Skeletal muscle tissue (tissue), 4 donors: Measurements from ENCODE around the gene LRRC56. TPM values are rescaled to one million over a fixed set of nuclear protein-coding genes. Genes with fewer than 3 reads are reported as not detected.

Source experiments
- H3K27ac ChIP-seq: one replicate; pipeline ENCODE4 v1.7.0; 2013; ENCODE audit warnings: mild to moderate bottlenecking, low read depth, low read length, inconsistent platforms
- H3K27me3 ChIP-seq, 3 donors: one replicate each; pipeline ENCODE4 v1.7.0; 2013; ENCODE audit warnings: low read length in 3 of 3; ENCODE audit not compliant: control insufficient read depth in 3 of 3, insufficient read depth in 3 of 3
- H3K36me3 ChIP-seq, 3 donors: one replicate each; pipeline ENCODE4 v1.7.0; 2013; ENCODE audit warnings: low read length in 3 of 3; ENCODE audit not compliant: control insufficient read depth in 3 of 3, insufficient read depth in 3 of 3
- H3K4me1 ChIP-seq, 3 donors: one replicate each; pipeline ENCODE4 v1.7.0; 2013; ENCODE audit warnings: low read length in 3 of 3, mild to moderate bottlenecking in 3 of 3; ENCODE audit not compliant: control insufficient read depth in 3 of 3, insufficient read depth in 3 of 3
- H3K4me3 ChIP-seq, 3 donors: one replicate each; pipeline ENCODE4 v1.7.0; 2013; ENCODE audit warnings: low read length in 3 of 3
- H3K9ac ChIP-seq, 3 donors: one replicate each; pipeline ENCODE4 v1.7.0; 2013; ENCODE audit warnings: low read length in 3 of 3, mild to moderate bottlenecking in 3 of 3, moderate library complexity in 2 of 3, low read depth in 1 of 3
- H3K9me3 ChIP-seq, 3 donors: one replicate each; pipeline ENCODE4 v1.7.0; 2013; ENCODE audit warnings: low read length in 3 of 3; ENCODE audit not compliant: control insufficient read depth in 3 of 3
- total RNA-seq: library from RNA; depleted of rRNA; stranded (reverse); fragments of >200 nt; gene quantifications from one replicate; pipeline ENCODE4 v1.2.3, GENCODE V29; 2014
- donor health status: Osteomylitis.

Gene LRRC56
- total RNA-seq, 1 donor from 2014 or later: under 0.01 TPM

- Histone ChIP-seq H3K27me3 (peaks cover 0 to 30% (median 25%) of the 10 kb centered on the region in 3 donors), H3K4me1 (peaks cover 14 to 22% (median 18%) of the 10 kb centered on the region in 3 donors), H3K9me3 (no peaks in the 10 kb centered on the region), H3K36me3 (no peaks in the 10 kb centered on the region), H3K4me3 (no peak overlapping the region), H3K9ac (no peak overlapping the region), H3K27ac (no peak overlapping the region)
These were observed 2.7 kb downstream of the LRRC56 start for GRCh38 chr11:539971-540481.

GRCh38 chr11:540583-541432 is 3.5 kb downstream of the LRRC56 start:
- H3K27ac ChIP-seq: no peak overlapping the region
- no peak overlapping the region for H3K9ac ChIP-seq
- H3K36me3 ChIP-seq: no peaks in the 10 kb centered on the region
- peaks cover 0 to 30% (median 25%) of the 10 kb centered on the region in 3 donors for H3K27me3 ChIP-seq
- peaks cover 14 to 21% (median 18%) of the 10 kb centered on the region in 3 donors for H3K4me1 ChIP-seq
- H3K9me3 ChIP-seq: no peaks in the 10 kb centered on the region
- no peak overlapping the region for H3K4me3 ChIP-seq

- H3K9ac ChIP-seq: no peak overlapping the region
- no peak overlapping the region for H3K4me3 ChIP-seq
- H3K27me3 ChIP-seq: peaks cover 0 to 30% (median 25%) of the 10 kb centered on the region in 3 donors
- H3K36me3 ChIP-seq: no peaks in the 10 kb centered on the region
- no peak overlapping the region for H3K27ac ChIP-seq
- H3K4me1 ChIP-seq: peaks cover 10 to 16% (median 15%) of the 10 kb centered on the region in 3 donors
- H3K9me3 ChIP-seq: no peaks in the 10 kb centered on the region
These were observed 4.1 kb downstream of the LRRC56 start for GRCh38 chr11:541433-541885.

GRCh38 chr11:544817-545166 is 7.5 kb downstream of the LRRC56 start:
- no peaks in the 10 kb centered on the region for H3K9me3 ChIP-seq
- no peaks in the 10 kb centered on the region for H3K4me1 ChIP-seq
- no peaks in the 10 kb centered on the region for H3K36me3 ChIP-seq
- no peak overlapping the region for H3K9ac ChIP-seq
- H3K27ac ChIP-seq: no peak overlapping the region
- peaks cover 2 to 5% (median 3%) of the 10 kb centered on the region in 3 donors for H3K27me3 ChIP-seq
- no peak overlapping the region for H3K4me3 ChIP-seq

- Histone ChIP-seq H3K4me3 (no peak overlapping the region), H3K4me1 (no peaks in the 10 kb centered on the region), H3K27me3 (peaks cover 0 to 8% (median 2%) of the 10 kb centered on the region in 3 donors), H3K36me3 (no peaks in the 10 kb centered on the region), H3K27ac (no peak overlapping the region), H3K9ac (no peak overlapping the region), H3K9me3 (no peaks in the 10 kb centered on the region)
These were observed 7.8 kb downstream of the LRRC56 start for GRCh38 chr11:545171-545570.

GRCh38 chr11:548700-549603 is 11.6 kb downstream of the LRRC56 start:
- Histone ChIP-seq H3K4me1 (no peaks in the 10 kb centered on the region), H3K9me3 (no peaks in the 10 kb centered on the region), H3K9ac (no peak overlapping the region), H3K4me3 (no peak overlapping the region), H3K27ac (no peak overlapping the region), H3K27me3 (peaks cover 16 to 37% (median 28%) of the 10 kb centered on the region in 3 donors), H3K36me3 (no peaks in the 10 kb centered on the region)

- no peak overlapping the region for H3K27ac ChIP-seq
- no peaks in the 10 kb centered on the region for H3K36me3 ChIP-seq
- peaks cover 0 to 7% (median 5%) of the 10 kb centered on the region in 3 donors for H3K4me1 ChIP-seq
- no peak overlapping the region for H3K9ac ChIP-seq
- peaks cover 26 to 47% (median 37%) of the 10 kb centered on the region in 3 donors for H3K27me3 ChIP-seq
- no peak overlapping the region for H3K4me3 ChIP-seq
- H3K9me3 ChIP-seq: no peaks in the 10 kb centered on the region
These were observed 12.9 kb downstream of the LRRC56 start for GRCh38 chr11:550021-550745.

- H3K4me1 ChIP-seq: peaks cover 0 to 7% (median 7%) of the 10 kb centered on the region in 3 donors
These were observed 13.4 kb downstream of the LRRC56 start for GRCh38 chr11:550746-551085.

DNA sequence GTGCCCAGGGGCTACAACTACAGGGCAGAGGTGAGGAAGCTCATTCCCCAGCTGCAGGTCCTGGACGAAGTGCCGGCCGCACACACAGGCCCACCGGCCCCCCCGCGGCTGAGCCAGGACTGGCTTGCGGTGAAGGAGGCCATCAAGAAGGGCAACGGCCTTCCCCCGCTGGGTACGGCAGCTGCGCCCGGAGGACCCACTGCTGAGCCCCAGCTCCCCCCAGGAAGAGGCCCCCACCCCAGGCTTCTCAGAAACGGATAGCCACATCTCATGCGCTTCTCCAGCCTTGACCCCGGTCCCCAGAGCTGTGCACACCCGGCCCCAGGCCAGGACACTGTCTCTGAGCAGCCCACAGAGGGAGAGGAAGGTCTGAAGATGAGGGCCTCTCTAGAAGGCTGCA is 13.8 kb downstream of the LRRC56 start:
- Histone ChIP-seq H3K4me3 (no peak overlapping the region), H3K27me3 (peaks cover 29 to 57% (median 38%) of the 10 kb centered on the region in 3 donors), H3K27ac (no peak overlapping the region), H3K9me3 (no peaks in the 10 kb centered on the region), H3K36me3 (no peaks in the 10 kb centered on the region), H3K9ac (no peak overlapping the region), H3K4me1 (peaks cover 0 to 7% (median 7%) of the 10 kb centered on the region in 3 donors)

More at GRCh38 chr11:550746-551085, 13.4 kb downstream of the LRRC56 start:
- H3K27me3 ChIP-seq: peaks cover 27 to 52% (median 37%) of the 10 kb centered on the region in 3 donors
- no peak overlapping the region for H3K27ac ChIP-seq
- H3K4me3 ChIP-seq: no peak overlapping the region
- H3K9ac ChIP-seq: no peak overlapping the region
- no peaks in the 10 kb centered on the region for H3K9me3 ChIP-seq
- H3K36me3 ChIP-seq: no peaks in the 10 kb centered on the region
